Liver (tissue), 9 donors: ENCODE results near the gene TMEM266. TPM values are rescaled to one million over a fixed set of nuclear protein-coding genes. Genes with fewer than 3 reads are reported as not detected.

Experiments
- DNase-seq: peaks from one replicate; pipeline ENCODE4 v3.0.0-alpha.2; 2017; ENCODE audit warnings: low spot score
- H3K27ac ChIP-seq, 2 donors: one replicate each; pipeline ENCODE4 v1.7.0; 2013; ENCODE audit warnings: inconsistent platforms in 2 of 2, low read length in 2 of 2, control low read depth in 1 of 2, low read depth in 1 of 2, mild to moderate bottlenecking in 1 of 2
- H3K27me3 ChIP-seq, 4 donors: one replicate each; pipeline versions ENCODE4 v1.6.1 to v1.7.0; 2013; ENCODE audit warnings: low read length in 3 of 4, inconsistent platforms in 1 of 4, mild to moderate bottlenecking in 1 of 4, moderate library complexity in 1 of 4; ENCODE audit not compliant: control insufficient read depth in 4 of 4, insufficient read depth in 4 of 4
- H3K36me3 ChIP-seq, 4 donors: one replicate each; pipeline versions ENCODE4 v1.6.1 to v1.7.0; 2013; ENCODE audit warnings: low read length in 3 of 4, mild to moderate bottlenecking in 3 of 4, low read depth in 1 of 4, moderate library complexity in 1 of 4; ENCODE audit not compliant: control insufficient read depth in 4 of 4, insufficient read depth in 3 of 4
- H3K4me1 ChIP-seq, 4 donors: one replicate each; pipeline versions ENCODE4 v1.6.1 to v1.7.0; 2013; ENCODE audit warnings: low read length in 3 of 4, mild to moderate bottlenecking in 3 of 4, moderate library complexity in 1 of 4; ENCODE audit not compliant: control insufficient read depth in 4 of 4, insufficient read depth in 4 of 4
- H3K4me3 ChIP-seq, 3 donors: one replicate each; pipeline versions ENCODE4 v1.6.1 to v1.7.0; 2013; ENCODE audit warnings: low read length in 3 of 3, control low read depth in 1 of 3, low read depth in 1 of 3, mild to moderate bottlenecking in 1 of 3
- H3K9ac ChIP-seq, 2 donors: one replicate each; pipeline ENCODE4 v1.7.0; 2013; ENCODE audit warnings: low read length in 2 of 2, mild to moderate bottlenecking in 2 of 2, moderate library complexity in 2 of 2, control low read depth in 1 of 2, low read depth in 1 of 2
- H3K9me3 ChIP-seq, 4 donors: one replicate each; pipeline versions ENCODE4 v1.6.1 to v1.7.0; 2013; ENCODE audit warnings: low read length in 3 of 4; ENCODE audit not compliant: control insufficient read depth in 4 of 4
- ATF3 ChIP-seq: IDR thresholded peaks from 2 replicates; pipeline ENCODE4 v1.6.1; 2016; ENCODE audit warnings: antibody characterized with exemption
- EGR1 ChIP-seq, 2 donors: IDR thresholded peaks; 2 replicates each; pipeline ENCODE4 v1.6.1; 2016 to 2018; ENCODE audit warnings: antibody characterized with exemption in 2 of 2, low read depth in 2 of 2
- FOXA1 ChIP-seq: IDR thresholded peaks from 2 replicates; pipeline ENCODE4 v1.6.1; 2016; ENCODE audit warnings: antibody characterized with exemption
- GABPA ChIP-seq, 2 donors: IDR thresholded peaks in 1 of 2; conservative IDR thresholded peaks in 1 of 2; 2 replicates each; pipeline ENCODE4 v1.6.1; 2016; ENCODE audit warnings: antibody characterized with exemption in 2 of 2, mild to moderate bottlenecking in 1 of 2, moderate library complexity in 1 of 2
- HNF4A ChIP-seq, 2 donors: conservative IDR thresholded peaks; 2 replicates each; pipeline ENCODE4 v1.6.1; 2016; ENCODE audit warnings: antibody characterized with exemption in 2 of 2, mild to moderate bottlenecking in 2 of 2
- HNF4G ChIP-seq: IDR thresholded peaks from 2 replicates; pipeline ENCODE4 v1.6.1; 2016; ENCODE audit warnings: antibody characterized with exemption
- JUND ChIP-seq, 2 donors: IDR thresholded peaks; 2 replicates each; pipeline ENCODE4 v1.6.1; 2016; ENCODE audit warnings: antibody characterized with exemption in 2 of 2
- NR2F2 ChIP-seq: IDR thresholded peaks from 2 replicates; pipeline ENCODE4 v1.6.1; 2016; ENCODE audit warnings: antibody characterized with exemption
- RAD21 ChIP-seq, 2 donors: IDR thresholded peaks; 2 replicates each; pipeline ENCODE4 v1.6.1; 2016; ENCODE audit warnings: antibody characterized with exemption in 2 of 2, mild to moderate bottlenecking in 2 of 2
- RXRA ChIP-seq, 2 donors: IDR thresholded peaks; 2 replicates each; pipeline ENCODE4 v1.6.1; 2017 to 2018; ENCODE audit warnings: antibody characterized with exemption in 2 of 2, mild to moderate bottlenecking in 1 of 2
- SP1 ChIP-seq: IDR thresholded peaks from 2 replicates; pipeline ENCODE4 v1.6.1; 2018; ENCODE audit warnings: antibody characterized with exemption, mild to moderate bottlenecking
- TAF1 ChIP-seq: conservative IDR thresholded peaks from 2 replicates; pipeline ENCODE4 v1.6.1; 2016; ENCODE audit warnings: antibody characterized with exemption, mild to moderate bottlenecking
- YY1 ChIP-seq: IDR thresholded peaks from 2 replicates; pipeline ENCODE4 v1.6.1; 2016; ENCODE audit warnings: antibody characterized with exemption, mild to moderate bottlenecking
- WGBS: extraction: QIAGEN DNeasy Blood & Tissue Kit; methylation state at CpG from one replicate; pipeline ENCODE4 v1.1.7; 2013; 5-methylcytosine and 5-hydroxymethylcytosine counted together
- polyA plus RNA-seq, 2 donors: library from polyadenylated mRNA; stranded (reverse) in 1 of 2; unstranded in 1 of 2; fragments of 200-250 nt in 1 of 2; fragments of >200 nt in 1 of 2; fragmentation: Nextera tagmentation in 1 of 2; extraction: Ambion mirVana in 1 of 2; gene quantifications; one replicate each; pipeline versions ENCODE4 v1.2.1 to v1.2.3, GENCODE V29; 2013 to 2015
- total RNA-seq, 2 donors: library from RNA; depleted of rRNA; stranded (reverse); fragments of >200 nt; gene quantifications; one replicate each; pipeline ENCODE4 v1.2.3, GENCODE V29; 2014
- TF ChIP-seq, protein P1 (sequence below): IDR thresholded peaks from 2 replicates; pipeline ENCODE4 v1.6.1; 2016; ENCODE audit warnings: antibody characterized with exemption
- TF ChIP-seq, protein P2 (sequence below): IDR thresholded peaks from 2 replicates; pipeline ENCODE4 v1.6.1; 2016; ENCODE audit warnings: antibody characterized with exemption
- TF ChIP-seq, protein P3 (sequence below): fragments of 150-350 bp; IDR thresholded peaks from 2 replicates; pipeline ENCODE4 v1.5.1; 2017; ENCODE audit warnings: improper control_type of control experiment, low read depth, low read length; ENCODE audit not compliant: missing input control
- donor health status: healthy.
- donor health status: healthy.
- donor health status: healthy.
- donor health status: healthy.
- donor health status: healthy.

Gene TMEM266
- total and polyA plus RNA-seq, 4 donors, result 0.25 to 1.3 TPM; not detected in 2

GRCh38 chr15:76160426-76161152 lies 100.8 kb downstream of the TMEM266 start (continued):
- TF ChIP-seq, protein P1, sequence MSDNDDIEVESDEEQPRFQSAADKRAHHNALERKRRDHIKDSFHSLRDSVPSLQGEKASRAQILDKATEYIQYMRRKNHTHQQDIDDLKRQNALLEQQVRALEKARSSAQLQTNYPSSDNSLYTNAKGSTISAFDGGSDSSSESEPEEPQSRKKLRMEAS, result no peak
- TF ChIP-seq HNF4G, result no peak
- no peak for TF ChIP-seq RAD21 (IDR thresholded peaks at IDR 0.05)

- H3K36me3 ChIP-seq, result no peaks in the 10 kb centered on the region
- peaks cover 0 to 2% (median 0%) of the 10 kb centered on the region in 4 donors for H3K4me1 ChIP-seq
- WGBS, result 80% methylated on average over 20 of the region's 20 CpGs
- no peak overlapping the region for H3K9ac ChIP-seq
- no peak for TF ChIP-seq SP1
- H3K27me3 ChIP-seq, result no peaks in the 10 kb centered on the region
- no peak overlapping the region for H3K27ac ChIP-seq
- H3K9me3 ChIP-seq, result no peaks in the 10 kb centered on the region
- no peak overlapping the region for H3K4me3 ChIP-seq
- DNase-seq, result no peak
These were observed 101.6 kb downstream of the TMEM266 start for GRCh38 chr15:76161153-76162035.

GRCh38 chr15:76162036-76162398 lies 102.2 kb downstream of the TMEM266 start:
- no peaks in the 10 kb centered on the region for H3K27me3 ChIP-seq
- H3K4me1 ChIP-seq, result peaks cover 0 to 2% (median 0%) of the 10 kb centered on the region in 4 donors
- H3K36me3 ChIP-seq, result no peaks in the 10 kb centered on the region
- H3K9me3 ChIP-seq, result no peaks in the 10 kb centered on the region
- 83% methylated on average over 12 of the region's 12 CpGs for WGBS
- H3K4me3 ChIP-seq, result no peak overlapping the region
- no peak for DNase-seq
- no peak overlapping the region for H3K27ac ChIP-seq
- no peak overlapping the region for H3K9ac ChIP-seq
- TF ChIP-seq SP1 (no peak), FOXA1 (no peak), HNF4G (no peak), TAF1 (no peak), GABPA (IDR thresholded peaks at IDR 0.05 in 1 of 2, conservative IDR thresholded peaks at IDR 0.05 in 1 of 2) (no peak), NR2F2 (no peak), EGR1 (IDR thresholded peaks at IDR 0.05; ENCODE audit: low read depth in 2 of 2) (no peak), HNF4A (conservative IDR thresholded peaks at IDR 0.05) (no peak), RXRA (IDR thresholded peaks at IDR 0.05) (no peak), JUND (IDR thresholded peaks at IDR 0.05) (no peak), ATF3 (no peak), YY1 (no peak)
- TF ChIP-seq, protein P2, sequence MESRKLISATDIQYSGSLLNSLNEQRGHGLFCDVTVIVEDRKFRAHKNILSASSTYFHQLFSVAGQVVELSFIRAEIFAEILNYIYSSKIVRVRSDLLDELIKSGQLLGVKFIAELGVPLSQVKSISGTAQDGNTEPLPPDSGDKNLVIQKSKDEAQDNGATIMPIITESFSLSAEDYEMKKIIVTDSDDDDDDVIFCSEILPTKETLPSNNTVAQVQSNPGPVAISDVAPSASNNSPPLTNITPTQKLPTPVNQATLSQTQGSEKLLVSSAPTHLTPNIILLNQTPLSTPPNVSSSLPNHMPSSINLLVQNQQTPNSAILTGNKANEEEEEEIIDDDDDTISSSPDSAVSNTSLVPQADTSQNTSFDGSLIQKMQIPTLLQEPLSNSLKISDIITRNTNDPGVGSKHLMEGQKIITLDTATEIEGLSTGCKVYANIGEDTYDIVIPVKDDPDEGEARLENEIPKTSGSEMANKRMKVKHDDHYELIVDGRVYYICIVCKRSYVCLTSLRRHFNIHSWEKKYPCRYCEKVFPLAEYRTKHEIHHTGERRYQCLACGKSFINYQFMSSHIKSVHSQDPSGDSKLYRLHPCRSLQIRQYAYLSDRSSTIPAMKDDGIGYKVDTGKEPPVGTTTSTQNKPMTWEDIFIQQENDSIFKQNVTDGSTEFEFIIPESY, result no peak
- TF ChIP-seq, protein P1, result no peak
- TF ChIP-seq, protein P3, sequence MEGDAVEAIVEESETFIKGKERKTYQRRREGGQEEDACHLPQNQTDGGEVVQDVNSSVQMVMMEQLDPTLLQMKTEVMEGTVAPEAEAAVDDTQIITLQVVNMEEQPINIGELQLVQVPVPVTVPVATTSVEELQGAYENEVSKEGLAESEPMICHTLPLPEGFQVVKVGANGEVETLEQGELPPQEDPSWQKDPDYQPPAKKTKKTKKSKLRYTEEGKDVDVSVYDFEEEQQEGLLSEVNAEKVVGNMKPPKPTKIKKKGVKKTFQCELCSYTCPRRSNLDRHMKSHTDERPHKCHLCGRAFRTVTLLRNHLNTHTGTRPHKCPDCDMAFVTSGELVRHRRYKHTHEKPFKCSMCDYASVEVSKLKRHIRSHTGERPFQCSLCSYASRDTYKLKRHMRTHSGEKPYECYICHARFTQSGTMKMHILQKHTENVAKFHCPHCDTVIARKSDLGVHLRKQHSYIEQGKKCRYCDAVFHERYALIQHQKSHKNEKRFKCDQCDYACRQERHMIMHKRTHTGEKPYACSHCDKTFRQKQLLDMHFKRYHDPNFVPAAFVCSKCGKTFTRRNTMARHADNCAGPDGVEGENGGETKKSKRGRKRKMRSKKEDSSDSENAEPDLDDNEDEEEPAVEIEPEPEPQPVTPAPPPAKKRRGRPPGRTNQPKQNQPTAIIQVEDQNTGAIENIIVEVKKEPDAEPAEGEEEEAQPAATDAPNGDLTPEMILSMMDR, result no peak
